HL-60 (cell line): ENCODE results near the gene HEBP2.
"Not testable (repeated sequence)": the region's sequence is repeated elsewhere in the genome, so short reads cannot be mapped to it uniquely, and the experiment has no call there.

Experiments used
- DNase-seq, 2 experiments: peaks; one replicate each; pipeline ENCODE4 v3.0.0-alpha.2; 2010 to 2020; ENCODE audit warnings: low read depth in 1 of 2, low spot score in 1 of 2
- H3K27ac ChIP-seq: fragments of 250-450 bp; sonication (Bioruptor Pico); replicated peaks from 2 replicates; pipeline ENCODE4 v1.5.1; 2020; ENCODE audit warnings: mild to moderate bottlenecking, moderate library complexity
- H3K27me3 ChIP-seq: fragments of 250-450 bp; sonication (Bioruptor Pico); 2 replicates; pipeline ENCODE4 v1.5.1; 2021; ENCODE audit warnings: mild to moderate bottlenecking, moderate library complexity; ENCODE audit not compliant: insufficient read depth, poor library complexity, severe bottlenecking
- H3K4me3 ChIP-seq: replicated peaks from 2 replicates; pipeline ENCODE4 v1.5.1; 2011; ENCODE audit warnings: mild to moderate bottlenecking, control low read depth, low read length; ENCODE audit not compliant: insufficient read depth
- GABPA ChIP-seq: IDR thresholded peaks from 2 replicates; pipeline ENCODE4 v1.6.1; 2012; ENCODE audit warnings: low read depth
- POLR2AphosphoS5 ChIP-seq: IDR thresholded peaks from 2 replicates; pipeline ENCODE4 v1.6.1; 2012; ENCODE audit warnings: low read depth
- SPI1 ChIP-seq: IDR thresholded peaks from 2 replicates; pipeline ENCODE4 v1.6.1; 2012; ENCODE audit warnings: low read depth, mild to moderate bottlenecking, borderline replicate concordance
- TF ChIP-seq, protein P1 (sequence below): IDR thresholded peaks from 2 replicates; pipeline ENCODE4 v1.6.1; 2012; ENCODE audit warnings: low read depth; ENCODE audit not compliant: insufficient replicate concordance
- TF ChIP-seq, protein P2 (sequence below): IDR thresholded peaks from one replicate; pipeline ENCODE4 v1.5.1; 2011; ENCODE audit warnings: low read length, control low read depth, inconsistent platforms; ENCODE audit not compliant: insufficient read depth

The HEBP2 gene

GRCh38 chr6:138424004-138424904 is 20.2 kb downstream of the HEBP2 start:
- Histone ChIP-seq H3K4me3 (no peak overlapping the region), H3K27ac (no peak overlapping the region), H3K27me3 (no peaks in the 10 kb centered on the region)
- no peak for TF ChIP-seq POLR2AphosphoS5
- TF ChIP-seq, protein P1, sequence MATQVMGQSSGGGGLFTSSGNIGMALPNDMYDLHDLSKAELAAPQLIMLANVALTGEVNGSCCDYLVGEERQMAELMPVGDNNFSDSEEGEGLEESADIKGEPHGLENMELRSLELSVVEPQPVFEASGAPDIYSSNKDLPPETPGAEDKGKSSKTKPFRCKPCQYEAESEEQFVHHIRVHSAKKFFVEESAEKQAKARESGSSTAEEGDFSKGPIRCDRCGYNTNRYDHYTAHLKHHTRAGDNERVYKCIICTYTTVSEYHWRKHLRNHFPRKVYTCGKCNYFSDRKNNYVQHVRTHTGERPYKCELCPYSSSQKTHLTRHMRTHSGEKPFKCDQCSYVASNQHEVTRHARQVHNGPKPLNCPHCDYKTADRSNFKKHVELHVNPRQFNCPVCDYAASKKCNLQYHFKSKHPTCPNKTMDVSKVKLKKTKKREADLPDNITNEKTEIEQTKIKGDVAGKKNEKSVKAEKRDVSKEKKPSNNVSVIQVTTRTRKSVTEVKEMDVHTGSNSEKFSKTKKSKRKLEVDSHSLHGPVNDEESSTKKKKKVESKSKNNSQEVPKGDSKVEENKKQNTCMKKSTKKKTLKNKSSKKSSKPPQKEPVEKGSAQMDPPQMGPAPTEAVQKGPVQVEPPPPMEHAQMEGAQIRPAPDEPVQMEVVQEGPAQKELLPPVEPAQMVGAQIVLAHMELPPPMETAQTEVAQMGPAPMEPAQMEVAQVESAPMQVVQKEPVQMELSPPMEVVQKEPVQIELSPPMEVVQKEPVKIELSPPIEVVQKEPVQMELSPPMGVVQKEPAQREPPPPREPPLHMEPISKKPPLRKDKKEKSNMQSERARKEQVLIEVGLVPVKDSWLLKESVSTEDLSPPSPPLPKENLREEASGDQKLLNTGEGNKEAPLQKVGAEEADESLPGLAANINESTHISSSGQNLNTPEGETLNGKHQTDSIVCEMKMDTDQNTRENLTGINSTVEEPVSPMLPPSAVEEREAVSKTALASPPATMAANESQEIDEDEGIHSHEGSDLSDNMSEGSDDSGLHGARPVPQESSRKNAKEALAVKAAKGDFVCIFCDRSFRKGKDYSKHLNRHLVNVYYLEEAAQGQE = no peak
- TF ChIP-seq, protein P2, sequence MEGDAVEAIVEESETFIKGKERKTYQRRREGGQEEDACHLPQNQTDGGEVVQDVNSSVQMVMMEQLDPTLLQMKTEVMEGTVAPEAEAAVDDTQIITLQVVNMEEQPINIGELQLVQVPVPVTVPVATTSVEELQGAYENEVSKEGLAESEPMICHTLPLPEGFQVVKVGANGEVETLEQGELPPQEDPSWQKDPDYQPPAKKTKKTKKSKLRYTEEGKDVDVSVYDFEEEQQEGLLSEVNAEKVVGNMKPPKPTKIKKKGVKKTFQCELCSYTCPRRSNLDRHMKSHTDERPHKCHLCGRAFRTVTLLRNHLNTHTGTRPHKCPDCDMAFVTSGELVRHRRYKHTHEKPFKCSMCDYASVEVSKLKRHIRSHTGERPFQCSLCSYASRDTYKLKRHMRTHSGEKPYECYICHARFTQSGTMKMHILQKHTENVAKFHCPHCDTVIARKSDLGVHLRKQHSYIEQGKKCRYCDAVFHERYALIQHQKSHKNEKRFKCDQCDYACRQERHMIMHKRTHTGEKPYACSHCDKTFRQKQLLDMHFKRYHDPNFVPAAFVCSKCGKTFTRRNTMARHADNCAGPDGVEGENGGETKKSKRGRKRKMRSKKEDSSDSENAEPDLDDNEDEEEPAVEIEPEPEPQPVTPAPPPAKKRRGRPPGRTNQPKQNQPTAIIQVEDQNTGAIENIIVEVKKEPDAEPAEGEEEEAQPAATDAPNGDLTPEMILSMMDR = no peak
- no peak for DNase-seq

GRCh38 chr6:138425256-138425655 is 21.2 kb downstream of the HEBP2 start:
- H3K27ac ChIP-seq, H3K4me3 ChIP-seq, DNase-seq, H3K27me3 ChIP-seq: not testable (repeated sequence)

- DNase-seq = no peak
- TF ChIP-seq, protein P2 = no peak
- TF ChIP-seq GABPA (no peak), SPI1 (no peak), POLR2AphosphoS5 (no peak)
- TF ChIP-seq, protein P1 = no peak
- Histone ChIP-seq H3K4me3 (no peak overlapping the region), H3K27me3 (no peaks in the 10 kb centered on the region), H3K27ac (no peak overlapping the region)
Measured at GRCh38 chr6:138426500-138427123, 22.6 kb downstream of the HEBP2 start.

DNA sequence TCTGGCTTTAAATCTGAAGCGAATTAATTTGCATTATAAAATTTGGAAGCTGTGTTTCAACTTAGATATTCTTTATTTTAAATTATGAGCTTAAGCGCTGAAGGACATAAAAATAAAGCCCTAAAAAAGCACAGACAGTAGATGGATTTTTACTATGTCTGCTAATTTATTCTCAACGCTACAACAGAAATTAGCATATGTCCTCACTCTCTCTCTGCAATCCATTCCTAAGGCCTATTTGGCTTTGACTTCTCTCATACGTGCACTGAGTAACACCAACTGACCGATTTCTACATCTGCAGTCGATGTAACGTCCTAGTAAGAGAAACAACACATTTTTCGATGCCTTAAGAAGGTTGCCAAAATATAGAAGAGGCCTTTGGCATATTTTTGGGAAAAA is 23.7 kb downstream of the HEBP2 start:
- Histone ChIP-seq H3K4me3 (no peak overlapping the region), H3K27ac (no peak overlapping the region), H3K27me3 (no peaks in the 10 kb centered on the region)
- no peak for DNase-seq
- TF ChIP-seq SPI1 = no peak
- no peak for TF ChIP-seq GABPA
- TF ChIP-seq, protein P1 = no peak
- TF ChIP-seq POLR2AphosphoS5 = no peak
- TF ChIP-seq, protein P2 = no peak
